Right lobe of liver (tissue), 6 donors: Measurements from ENCODE around the gene YES1. TPM values are rescaled to one million over a fixed set of nuclear protein-coding genes. Genes with fewer than 3 reads are reported as not detected.
"Not testable (repeated sequence)": the region's sequence is repeated elsewhere in the genome, so short reads cannot be mapped to it uniquely, and the experiment has no call there.

Experiments
- ATAC-seq, 4 donors: fragments of 200-7000 bp; cut with Tn5 transposase; one replicate each; pipeline ENCODE4 v1.9.1; 2020; ENCODE audit warnings: mild to moderate bottlenecking in 4 of 4, moderate library complexity in 4 of 4
- DNase-seq, 3 donors: peaks; one replicate each; pipeline ENCODE4 v3.0.0-alpha.2; 2020
- H3K27ac ChIP-seq, 3 donors: fragments of 200-600 bp; one replicate each; pipeline ENCODE4 v1.8.0; 2022
- H3K27me3 ChIP-seq, 2 donors: fragments of 200-600 bp; one replicate each; pipeline ENCODE4 v1.8.0; 2022
- H3K36me3 ChIP-seq, 4 donors: fragments of 200-600 bp; sonication (generic) in 1 of 4; one replicate each; pipeline versions ENCODE4 v1.5.1 to v1.8.0; 2017 to 2022; ENCODE audit warnings: control low read depth in 1 of 4
- H3K4me1 ChIP-seq, 4 donors: fragments of 200-600 bp; sonication (generic) in 1 of 4; one replicate each; pipeline versions ENCODE4 v1.5.1 to v1.8.0; 2017 to 2022; ENCODE audit warnings: control low read depth in 1 of 4
- H3K4me3 ChIP-seq, 3 donors: fragments of 200-600 bp; one replicate each; pipeline ENCODE4 v1.8.0; 2022
- H3K9me3 ChIP-seq, 4 donors: fragments of 200-600 bp; sonication (generic) in 1 of 4; one replicate each; pipeline versions ENCODE4 v1.5.1 to v1.8.0; 2017 to 2022; ENCODE audit warnings: control low read depth in 1 of 4
- POLR2A ChIP-seq: fragments of 450-650 bp; IDR thresholded peaks from one replicate; pipeline ENCODE4 v1.6.1; 2017; ENCODE audit warnings: antibody characterized with exemption, mild to moderate bottlenecking
- WGBS: methylation state at CpG from one replicate; pipeline ENCODE4 v1.1.6; 2018; ENCODE audit warnings: low coverage, low lambda C conversion rate; ENCODE audit not compliant: insufficient coverage; ENCODE audit errors: missing lambda C conversion rate; 5-methylcytosine and 5-hydroxymethylcytosine counted together
- intact Hi-C, 2 donors: fragments of 100-400 bp; cut with DNase I; formaldehyde crosslinking; loops; one replicate each; pipeline versions ENCODE4 v1.11.2 to v1.14.1; 2022
- total RNA-seq, 6 experiments: library from RNA; depleted of rRNA in 2 of 6; stranded (reverse); fragments of >200 nt in 2 of 6; fragmentation: NEBNext Ultra II Directional in 3 of 6; extraction: Animal tissue kit (Norgen Biotek cat#: 25700) in 3 of 6; gene quantifications; one replicate each; pipeline versions ENCODE4 v1.1.0 to v1.2.4, GENCODE V29; 2016 to 2023
- TF ChIP-seq, protein P1 (sequence below), 4 donors: fragments of 200-600 bp in 3 of 4; fragments of 450-650 bp in 1 of 4; IDR thresholded peaks; one replicate each; pipeline versions ENCODE4 v1.5.1 to v1.8.0; 2016 to 2022; ENCODE audit warnings: antibody characterized with exemption in 4 of 4, mild to moderate bottlenecking in 2 of 4
- donor health status: DM: no; HTN: yes; CAD: no.
- donor health status: DM: no; HTN: no; CAD: no.
- donor health status: DM: no; HTN: no; CAD: no.
- donor health status: DM: no; HTN: yes; CAD: no.
- donor health status: DM: no; HTN: yes; CAD: no.

YES1 gene
- total RNA-seq, 6 experiments from 2014 or later: 30.6 to 79.8 (median 43.2) TPM

DNA sequence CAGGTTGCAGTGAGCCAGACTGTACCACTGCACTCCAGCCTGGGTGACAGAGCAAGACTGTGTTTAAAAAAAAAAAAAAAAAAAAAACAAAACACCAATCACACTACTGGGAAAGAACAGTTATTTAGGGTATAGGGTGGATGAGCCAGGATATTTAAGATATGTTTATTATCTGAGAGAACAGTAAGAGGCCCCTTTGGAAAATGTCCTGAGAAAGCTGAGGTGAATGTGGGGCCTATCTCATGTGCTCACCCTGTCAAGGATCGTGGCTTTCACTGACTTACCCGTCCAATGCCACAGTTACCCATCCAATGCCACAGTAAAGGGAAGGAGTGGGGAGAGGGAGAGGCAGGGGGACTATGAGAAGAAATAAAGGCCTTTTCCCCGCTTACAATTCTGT lies 79.7 kb downstream of the YES1 start:
- TF ChIP-seq, protein P1, sequence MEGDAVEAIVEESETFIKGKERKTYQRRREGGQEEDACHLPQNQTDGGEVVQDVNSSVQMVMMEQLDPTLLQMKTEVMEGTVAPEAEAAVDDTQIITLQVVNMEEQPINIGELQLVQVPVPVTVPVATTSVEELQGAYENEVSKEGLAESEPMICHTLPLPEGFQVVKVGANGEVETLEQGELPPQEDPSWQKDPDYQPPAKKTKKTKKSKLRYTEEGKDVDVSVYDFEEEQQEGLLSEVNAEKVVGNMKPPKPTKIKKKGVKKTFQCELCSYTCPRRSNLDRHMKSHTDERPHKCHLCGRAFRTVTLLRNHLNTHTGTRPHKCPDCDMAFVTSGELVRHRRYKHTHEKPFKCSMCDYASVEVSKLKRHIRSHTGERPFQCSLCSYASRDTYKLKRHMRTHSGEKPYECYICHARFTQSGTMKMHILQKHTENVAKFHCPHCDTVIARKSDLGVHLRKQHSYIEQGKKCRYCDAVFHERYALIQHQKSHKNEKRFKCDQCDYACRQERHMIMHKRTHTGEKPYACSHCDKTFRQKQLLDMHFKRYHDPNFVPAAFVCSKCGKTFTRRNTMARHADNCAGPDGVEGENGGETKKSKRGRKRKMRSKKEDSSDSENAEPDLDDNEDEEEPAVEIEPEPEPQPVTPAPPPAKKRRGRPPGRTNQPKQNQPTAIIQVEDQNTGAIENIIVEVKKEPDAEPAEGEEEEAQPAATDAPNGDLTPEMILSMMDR (IDR thresholded peaks at IDR 0.05): no peak
- no peak for TF ChIP-seq POLR2A
- H3K9me3 ChIP-seq: no peaks in the 10 kb centered on the region
- DNase-seq (no peak), ATAC-seq (no peak)
- H3K27me3 ChIP-seq: no peaks in the 10 kb centered on the region
- H3K36me3 ChIP-seq: peaks cover 0 to 14% (median 2%) of the 10 kb centered on the region in 4 donors
- intact Hi-C loops: loop anchor here in 1 of 2 donors (10.0 kb wide), 1 partner anchor 102 kb away; no protein-coding TSS in a partner anchor
- no peak overlapping the region for H3K27ac ChIP-seq
- H3K4me1 ChIP-seq: no peaks in the 10 kb centered on the region
- no peak overlapping the region for H3K4me3 ChIP-seq
- 85% methylated on average over 3 of the region's 3 CpGs for WGBS

DNA sequence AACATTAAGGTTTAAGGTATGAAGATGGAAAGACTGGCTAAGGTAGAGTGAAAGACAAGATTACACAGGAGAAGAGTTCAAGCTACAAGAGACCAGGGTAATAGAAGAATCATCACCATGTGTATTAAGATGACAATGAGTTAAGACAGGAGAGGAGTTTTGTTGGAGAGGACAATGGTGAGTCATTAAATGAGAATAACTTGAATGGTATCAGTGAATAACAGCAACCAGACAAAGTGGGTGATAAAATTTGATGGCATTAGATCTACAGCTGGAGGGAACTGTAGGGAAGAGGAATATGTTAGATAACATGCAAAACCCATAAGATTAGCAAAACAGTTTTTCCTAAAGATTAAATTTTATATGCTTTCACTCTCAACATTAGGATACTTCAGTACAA lies 80.9 kb downstream of the YES1 start:
- no peaks in the 10 kb centered on the region for H3K4me1 ChIP-seq
- ATAC-seq: no peak
- H3K36me3 ChIP-seq: peaks cover 0 to 8% (median 2%) of the 10 kb centered on the region in 4 donors

DNA sequence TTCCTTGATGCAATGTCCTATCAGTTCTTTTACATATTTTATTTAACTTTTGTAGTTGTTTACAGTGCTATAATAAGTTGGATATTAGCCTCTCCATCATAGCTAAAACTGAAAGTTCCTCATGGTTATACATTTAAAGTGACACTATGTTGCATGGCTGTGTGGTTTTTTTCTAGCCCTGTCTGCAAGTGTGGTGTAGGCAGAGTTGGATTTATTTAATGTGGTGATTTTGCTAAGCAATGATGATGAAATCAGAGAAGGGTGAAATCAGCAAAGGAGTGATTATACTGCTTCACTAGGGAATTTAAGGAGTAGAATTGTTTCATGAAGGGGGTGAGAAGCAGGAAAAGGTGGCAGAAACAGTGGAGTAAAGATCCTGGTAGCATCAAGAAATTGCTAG lies 81.3 kb downstream of the YES1 start:
- intact Hi-C loops: loop anchor here in 1 of 2 donors (10.0 kb wide), 1 partner anchor 104 kb away; no protein-coding TSS in a partner anchor
- H3K4me1 ChIP-seq: no peaks in the 10 kb centered on the region
- peak in 1 of 4 donors; percentile 46 for ATAC-seq
- H3K27ac ChIP-seq: no peak overlapping the region
- peaks cover 0 to 8% (median 2%) of the 10 kb centered on the region in 4 donors for H3K36me3 ChIP-seq
- no peak for TF ChIP-seq POLR2A
- TF ChIP-seq, protein P1 (IDR thresholded peaks at IDR 0.05): no peak
- no peaks in the 10 kb centered on the region for H3K27me3 ChIP-seq
- no peaks in the 10 kb centered on the region for H3K9me3 ChIP-seq
- no peak overlapping the region for H3K4me3 ChIP-seq
- no peak for DNase-seq

More for the DNA sequence above, 80.9 kb downstream of the YES1 start:
- no peak for DNase-seq
- H3K27ac ChIP-seq: no peak overlapping the region
- intact Hi-C loops: loop anchor here in 1 of 2 donors (10.0 kb wide), 1 partner anchor 104 kb away; no protein-coding TSS in a partner anchor
- H3K9me3 ChIP-seq: no peaks in the 10 kb centered on the region
- no peak overlapping the region for H3K4me3 ChIP-seq
- TF ChIP-seq POLR2A: no peak
- TF ChIP-seq, protein P1 (IDR thresholded peaks at IDR 0.05): no peak
- no peaks in the 10 kb centered on the region for H3K27me3 ChIP-seq

DNA sequence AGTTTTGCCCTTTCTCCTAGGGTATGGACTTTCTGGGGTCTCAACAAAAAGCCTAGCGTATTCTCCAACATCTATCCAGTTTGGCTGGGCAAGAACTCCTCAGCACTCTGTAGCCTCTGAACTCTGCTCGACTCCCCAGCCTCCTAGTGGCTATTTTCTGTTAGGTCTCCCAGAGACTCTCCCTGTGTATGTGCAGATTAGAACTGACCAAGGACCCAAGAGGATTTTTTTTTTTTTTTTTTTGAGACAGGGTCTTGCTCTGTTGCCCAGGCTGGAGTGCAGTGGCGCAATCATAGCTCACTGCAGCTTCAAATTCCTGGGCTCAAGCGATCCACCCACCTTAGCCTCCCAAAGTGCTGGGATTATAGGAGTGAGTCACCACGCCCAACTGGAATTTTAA lies 81.9 kb downstream of the YES1 start:
- not testable (repeated sequence) for H3K9me3 ChIP-seq, DNase-seq, H3K36me3 ChIP-seq, H3K4me3 ChIP-seq, H3K4me1 ChIP-seq, H3K27me3 ChIP-seq, H3K27ac ChIP-seq
- WGBS: 93% methylated on average over 5 of the region's 5 CpGs
- TF ChIP-seq, protein P1 (IDR thresholded peaks at IDR 0.05): peak in 2 of 4 donors; percentile 13 to 17
- intact Hi-C loops: loop anchor here in 1 of 2 donors (10.0 kb wide), 1 partner anchor 105 kb away; no protein-coding TSS in a partner anchor
- ATAC-seq: peak; percentile 54 to 71 (median 67)

DNA sequence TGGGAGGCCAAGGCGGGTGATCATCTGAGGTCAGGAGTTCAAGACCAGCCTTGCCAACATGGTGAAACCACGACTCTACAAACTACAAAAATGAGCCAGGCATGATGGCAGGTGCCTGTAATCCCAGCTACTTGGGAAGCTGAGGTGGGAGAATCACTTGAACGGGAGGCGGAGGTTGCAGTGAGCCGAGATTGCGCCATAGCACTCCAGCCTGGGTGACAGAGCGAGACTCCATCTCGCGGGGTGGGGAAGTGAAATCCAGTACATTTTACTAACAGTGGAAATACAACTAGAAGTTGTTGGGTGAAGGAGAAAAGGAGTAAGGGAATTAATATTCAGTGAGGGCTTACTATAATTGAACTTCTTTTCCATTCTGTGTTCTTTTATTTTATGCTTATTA lies 86.4 kb downstream of the YES1 start:
- H3K4me1 ChIP-seq: no peaks in the 10 kb centered on the region
- no peak for ATAC-seq
- intact Hi-C loops: no loop called here

More for the DNA sequence above, 86.4 kb downstream of the YES1 start:
- no peak for DNase-seq
- WGBS: 77% methylated on average over 3 of the region's 9 CpGs
- Histone ChIP-seq H3K27me3 (no peaks in the 10 kb centered on the region), H3K27ac (no peak overlapping the region), H3K4me3 (no peak overlapping the region), H3K9me3 (no peaks in the 10 kb centered on the region), H3K36me3 (peaks cover 0 to 6% (median 0%) of the 10 kb centered on the region in 4 donors)
- TF ChIP-seq, protein P1 (IDR thresholded peaks at IDR 0.05): no peak
- TF ChIP-seq POLR2A: no peak
